Mucosa of gallbladder (tissue), 1 donor: ENCODE data around the gene SSBP4. TPM values are rescaled to one million over a fixed set of nuclear protein-coding genes. Genes with fewer than 3 reads are reported as not detected.

Experiments
- DNase-seq: peaks from one replicate; pipeline ENCODE4 v3.0.0-alpha.2; 2020; ENCODE audit warnings: low spot score
- total RNA-seq: library from RNA; stranded (reverse); gene quantifications from one replicate; pipeline ENCODE4 v1.2.1, GENCODE V29; 2021
- donor health status: DM: no; HTN: no; CAD: no.

Gene SSBP4
- total RNA-seq, 1 donor from 2014 or later: 68.1 TPM

- no peak for DNase-seq
Measured at GRCh38 chr19:18433015-18433691, 14.0 kb downstream of the SSBP4 start.

- DNase-seq: no peak
Measured at GRCh38 chr19:18433735-18434398, 14.7 kb downstream of the SSBP4 start.

GRCh38 chr19:18434411-18435175 is 15.4 kb downstream of the SSBP4 start:
- DNase-seq: no peak

DNA sequence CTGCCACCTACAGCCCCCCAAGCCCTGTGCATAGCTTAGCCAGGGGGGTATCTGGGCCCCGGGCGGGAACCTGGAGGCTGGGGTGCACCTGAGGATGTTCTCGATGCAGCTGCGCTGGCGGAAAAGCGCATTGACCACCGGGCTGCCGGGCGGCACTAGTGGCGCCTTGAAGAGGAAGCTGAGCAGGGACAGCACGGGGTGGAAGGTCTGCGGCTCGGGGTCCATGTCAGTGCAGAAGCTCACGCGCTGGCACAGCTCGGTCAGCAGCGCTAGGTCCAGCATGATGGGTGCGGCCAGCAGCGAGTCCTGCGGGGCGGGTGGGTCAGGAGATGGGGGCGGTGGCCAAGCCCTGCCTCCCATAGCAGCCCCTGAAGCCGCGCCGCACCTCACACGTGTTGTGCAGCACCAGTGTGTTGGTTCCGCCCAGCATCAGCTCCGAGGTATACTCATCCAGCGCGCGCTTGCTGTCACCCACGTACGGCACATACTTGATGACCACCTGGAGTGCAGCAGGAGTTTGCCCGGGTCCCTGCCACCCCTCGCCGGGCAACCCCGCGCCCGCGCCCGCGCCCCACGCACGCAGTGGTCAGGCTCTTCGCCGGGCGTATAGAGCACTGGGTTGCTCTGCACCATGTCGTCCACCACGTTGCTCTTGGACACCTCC is 16.1 kb downstream of the SSBP4 start:
- DNase-seq: no peak

GRCh38 chr19:18435842-18436670 is 16.9 kb downstream of the SSBP4 start:
- DNase-seq: no peak

DNA sequence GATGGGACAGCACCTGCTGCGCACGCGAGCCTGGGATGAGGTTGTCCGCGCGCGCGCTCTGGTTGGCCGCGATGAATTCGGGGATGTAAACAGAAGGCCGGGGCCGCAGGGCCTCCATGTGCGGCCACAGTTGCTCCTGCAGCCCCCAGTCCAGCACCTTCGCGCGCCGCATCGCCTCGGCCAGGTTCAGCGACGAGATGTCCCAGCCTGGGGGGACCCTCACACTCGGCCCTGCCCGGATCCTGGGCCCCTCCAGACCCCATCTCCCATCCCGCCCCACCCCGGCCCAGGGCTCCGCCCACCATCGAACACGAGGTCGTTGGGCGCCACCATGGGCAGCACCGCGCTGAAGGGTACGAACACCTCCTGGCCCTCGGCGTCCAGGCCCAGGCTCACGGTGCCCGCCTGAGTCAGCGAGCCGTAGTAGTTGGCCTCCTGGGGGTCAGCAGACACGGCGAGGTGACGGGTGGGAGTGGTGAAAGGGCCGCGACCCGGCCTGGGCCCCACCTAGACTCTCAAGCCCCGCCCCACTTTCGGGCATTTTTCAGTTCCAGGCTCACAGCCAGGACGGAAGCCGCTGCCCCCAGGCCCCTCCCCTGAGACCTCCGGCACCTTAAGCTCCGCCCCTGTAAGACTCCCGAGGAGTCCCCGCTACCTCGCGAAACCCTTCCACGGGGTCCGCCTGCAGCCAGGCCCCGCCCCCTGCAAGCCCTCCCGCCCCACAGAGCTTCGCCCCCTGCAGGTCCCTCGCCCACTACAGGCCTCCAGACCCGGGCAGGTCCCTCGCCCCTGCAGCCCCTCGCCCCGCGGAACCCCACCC is 17.7 kb downstream of the SSBP4 start:
- DNase-seq: peak; percentile 75

DNA sequence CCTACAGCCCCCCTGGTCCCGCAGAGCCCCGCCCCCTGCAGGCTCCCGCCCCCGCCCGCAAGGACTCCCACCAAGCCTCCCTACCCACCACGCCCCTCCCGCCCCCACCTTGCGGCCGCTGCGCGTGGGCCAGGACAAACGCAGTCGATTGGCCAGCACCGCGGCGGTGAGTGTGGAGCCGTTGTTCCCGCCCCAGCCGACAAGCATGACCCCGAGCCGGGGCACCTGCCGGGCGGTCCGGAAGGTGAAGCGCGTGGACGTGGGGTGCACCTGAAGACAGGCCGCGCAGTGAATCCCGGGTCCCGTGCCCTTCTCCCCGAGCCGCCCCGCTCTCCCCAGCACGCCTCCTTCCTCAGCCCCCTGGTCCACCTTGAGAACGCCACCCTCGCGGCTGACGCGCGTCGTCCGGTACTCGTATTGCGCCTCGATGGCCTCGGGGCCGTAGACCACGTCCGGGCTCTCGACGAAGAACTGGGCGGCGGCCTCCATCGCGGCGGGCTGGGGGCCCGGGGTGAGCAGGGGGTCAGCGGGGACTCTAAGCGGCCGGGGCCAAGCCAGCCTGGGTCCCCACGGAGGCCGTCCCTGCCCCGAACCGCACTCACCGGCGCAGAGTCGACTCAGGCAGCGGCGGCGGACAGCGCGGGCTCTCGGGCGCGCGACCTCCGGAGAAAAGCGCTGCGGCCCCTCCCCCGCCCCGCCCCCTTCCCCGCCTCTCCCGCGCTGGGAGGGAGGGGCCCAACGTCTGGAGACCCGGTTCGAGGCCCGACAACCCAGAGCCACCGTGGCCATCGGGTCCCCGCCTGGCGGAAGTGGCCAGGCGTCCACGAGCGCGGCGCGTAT is 18.5 kb downstream of the SSBP4 start, which contains the start of gene ISYNA1:
Gene ISYNA1 (minus strand): TSS at position 643 of the 840 bp plus-strand sequence. CDS start 154 bp downstream, at position 489.
- peak; percentile 38 for DNase-seq

DNA sequence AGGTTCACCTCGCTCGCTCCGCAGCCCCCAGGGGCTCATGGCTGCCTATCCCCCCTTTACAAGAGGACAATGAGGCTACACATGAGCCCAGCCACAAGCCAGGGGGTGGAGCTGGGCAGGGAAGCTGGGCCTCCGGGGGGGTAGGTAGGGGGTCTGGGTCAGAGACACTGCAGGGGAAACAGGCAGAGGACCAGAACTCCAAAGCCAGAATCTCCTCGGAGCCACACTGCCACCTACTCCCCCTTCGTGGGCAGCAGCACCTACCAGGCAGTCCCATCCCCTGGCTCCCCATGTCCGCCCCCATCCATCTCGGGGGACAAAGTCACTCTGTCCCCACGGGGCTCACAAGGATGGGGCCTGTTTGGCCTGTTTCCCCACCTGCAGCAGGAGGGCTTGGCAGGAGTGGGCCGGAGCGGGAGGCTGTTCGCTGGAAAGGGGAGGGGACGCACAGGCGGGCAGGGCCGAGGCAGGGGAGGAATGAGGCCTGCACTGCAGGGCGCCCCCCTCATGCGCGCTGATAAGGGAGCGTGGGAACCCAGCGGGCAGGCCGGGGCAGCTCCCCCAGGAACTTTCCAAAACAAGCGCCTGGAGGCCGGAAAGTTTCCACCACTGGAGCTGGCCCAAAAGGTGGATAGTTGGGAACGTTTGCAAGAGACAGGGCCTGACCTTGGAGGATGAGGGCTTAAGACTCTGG is 19.3 kb downstream of the SSBP4 start:
- DNase-seq: no peak

DNA sequence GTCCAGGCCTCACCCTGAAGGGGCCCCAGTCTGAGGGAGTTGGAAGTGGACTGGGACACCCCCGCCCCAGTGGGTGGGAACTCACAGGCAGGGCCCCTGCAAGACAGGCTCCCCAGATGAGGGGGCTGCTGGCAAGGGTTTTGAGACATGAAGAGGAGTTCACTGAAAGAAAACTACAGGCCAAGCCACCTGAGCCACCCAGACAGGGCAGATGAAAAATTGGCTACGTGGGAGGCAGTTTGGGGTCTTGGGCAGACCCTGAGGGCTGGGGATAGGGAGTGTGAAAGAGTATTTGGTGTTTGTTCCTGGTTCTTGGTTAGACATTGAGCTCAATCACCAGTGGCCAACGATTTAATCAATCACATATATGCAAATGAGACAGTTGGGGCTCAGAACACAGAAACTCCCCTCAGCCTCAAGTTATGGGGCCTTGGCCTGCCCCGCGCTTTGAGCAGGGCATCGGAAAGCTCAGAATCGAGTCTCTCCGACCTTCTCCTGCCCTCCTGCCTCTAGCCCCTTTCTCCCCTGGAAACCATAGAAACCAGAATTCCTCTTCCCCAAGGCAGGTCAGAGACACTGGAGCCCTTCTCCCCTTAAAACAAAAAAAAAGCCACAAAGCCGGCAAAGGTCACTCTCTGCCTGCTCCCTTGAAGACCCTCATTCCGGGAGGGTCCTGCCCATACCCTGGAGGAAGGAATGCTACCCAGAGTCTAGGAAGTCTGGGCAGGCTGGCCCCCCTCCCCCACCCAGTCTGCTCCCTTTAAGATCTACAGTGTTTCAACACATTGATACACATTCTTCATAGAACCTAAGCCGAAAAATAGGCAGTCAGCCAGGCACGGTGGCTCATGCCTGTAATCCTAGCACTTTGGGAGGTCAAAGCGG is 20.1 kb downstream of the SSBP4 start:
- no peak for DNase-seq

- DNase-seq: no peak
Measured at GRCh38 chr19:18439910-18440237, 20.7 kb downstream of the SSBP4 start.

GRCh38 chr19:18440415-18440877 is 21.2 kb downstream of the SSBP4 start:
- DNase-seq: no peak

- no peak for DNase-seq
Measured at GRCh38 chr19:18440936-18441803, 22.0 kb downstream of the SSBP4 start.

GRCh38 chr19:18441804-18442788 is 22.9 kb downstream of the SSBP4 start:
- DNase-seq: no peak

DNA sequence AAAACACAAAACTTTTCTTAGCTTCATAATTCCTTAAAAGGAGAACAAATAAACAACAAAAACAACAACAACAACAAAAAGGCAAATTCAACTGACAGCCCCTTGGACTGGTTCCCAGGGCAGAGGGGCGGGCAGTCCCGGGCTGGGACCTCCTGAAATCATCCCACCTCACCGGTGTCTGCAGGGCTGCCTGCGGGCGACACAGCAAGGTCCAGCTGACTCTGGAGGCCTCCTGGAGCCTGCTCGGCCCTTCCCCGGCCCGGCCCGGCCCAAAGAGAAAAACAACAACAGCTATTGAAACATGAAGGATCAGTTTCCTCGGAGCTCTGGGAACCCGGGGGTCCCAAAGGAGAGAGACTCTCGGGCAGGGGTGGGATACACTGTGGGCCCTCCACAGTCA is 23.7 kb downstream of the SSBP4 start:
- DNase-seq: no peak

DNA sequence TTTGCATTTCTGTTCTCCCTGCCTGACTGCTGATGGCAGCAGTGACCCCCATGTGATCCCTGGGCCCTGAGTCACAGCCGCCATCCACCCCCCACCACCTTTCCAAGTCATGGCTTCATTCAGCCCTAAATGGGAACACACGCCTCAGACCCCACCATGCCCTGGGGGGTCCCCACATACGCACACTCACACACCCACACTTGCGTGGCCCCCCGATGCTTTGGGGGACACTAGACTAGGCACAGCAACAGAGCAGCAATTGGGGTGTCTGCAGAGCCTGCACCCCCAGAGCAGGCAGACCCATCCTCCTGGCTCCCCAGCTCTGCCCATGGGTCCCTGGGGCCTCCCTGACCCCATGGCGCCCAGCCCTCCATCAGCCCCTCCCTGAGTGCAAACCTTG is 24.2 kb downstream of the SSBP4 start:
- no peak for DNase-seq

DNA sequence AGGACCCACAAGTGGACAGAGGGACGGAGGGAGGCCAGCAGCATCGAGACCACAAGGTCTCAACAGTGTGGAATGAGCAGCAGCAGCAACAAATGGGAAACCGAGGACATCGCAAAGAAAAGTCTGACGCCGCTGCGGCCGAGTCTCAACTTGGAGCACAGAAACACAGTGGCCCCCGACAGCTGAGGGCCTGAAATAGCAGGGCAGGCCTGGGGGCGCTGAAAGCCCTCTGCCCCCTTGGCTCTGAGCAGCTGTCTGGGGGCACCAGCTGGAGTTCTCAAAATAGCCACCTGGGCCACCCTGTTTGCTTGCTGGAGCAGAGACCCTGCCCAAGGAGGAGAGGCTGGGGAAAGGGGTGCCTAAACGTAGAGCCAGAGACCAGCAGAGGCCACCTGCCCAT is 24.6 kb downstream of the SSBP4 start:
- no peak for DNase-seq
